Stimulated activated memory B cell treated with anti-CD40 and anti-IgM and Interleukin-4, amounts not matched to agents 10 μg/mL and 1 μg/mL and 100 μg/mL, for 72 hours (primary cell): ENCODE results near the gene BICD1.
A peak's percentile ranks its signal among the peaks of the same experiment; 100 is the strongest.
"Not testable (repeated sequence)": the region's sequence is repeated elsewhere in the genome, so short reads cannot be mapped to it uniquely, and the experiment has no call there.

ENCODE experiments used
- ATAC-seq: fragments of 150-1000 bp; cut with Tn5 transposase; 2 replicates; pipeline ENCODE4 v1.10.0; 2021
- H3K27ac Mint-ChIP-seq: one replicate; pipeline ENCODE4 v1.8.0; 2022; ENCODE audit warnings: mild to moderate bottlenecking, mixed read lengths
- H3K27me3 Mint-ChIP-seq: one replicate; pipeline ENCODE4 v1.8.0; 2022; ENCODE audit warnings: mixed read lengths
- H3K36me3 Mint-ChIP-seq: one replicate; pipeline ENCODE4 v1.8.0; 2022; ENCODE audit warnings: mixed read lengths
- H3K4me1 Mint-ChIP-seq: one replicate; pipeline ENCODE4 v1.8.0; 2022; ENCODE audit warnings: mixed read lengths
- H3K4me3 Mint-ChIP-seq: one replicate; pipeline ENCODE4 v1.8.0; 2022; ENCODE audit warnings: mild to moderate bottlenecking, moderate library complexity, mixed read lengths
- H3K9me3 Mint-ChIP-seq: one replicate; pipeline ENCODE4 v1.8.0; 2022; ENCODE audit warnings: mixed read lengths

Gene BICD1

GRCh38 chr12:32274665-32275064 lies 168.0 kb downstream of the BICD1 start:
- H3K4me1 Mint-ChIP-seq: peaks cover 36% of the 10 kb centered on the region
- no peaks in the 10 kb centered on the region for H3K27me3 Mint-ChIP-seq
- H3K36me3 Mint-ChIP-seq: peaks cover 6% of the 10 kb centered on the region
- no peak for ATAC-seq
- H3K9me3 Mint-ChIP-seq: no peaks in the 10 kb centered on the region
- no peak overlapping the region for H3K4me3 Mint-ChIP-seq
- no peak overlapping the region for H3K27ac Mint-ChIP-seq

- H3K4me3 Mint-ChIP-seq, ATAC-seq, H3K27ac Mint-ChIP-seq, H3K9me3 Mint-ChIP-seq, H3K27me3 Mint-ChIP-seq, H3K36me3 Mint-ChIP-seq: not testable (repeated sequence)
- peaks cover 36% of the 10 kb centered on the region for H3K4me1 Mint-ChIP-seq
Observed at GRCh38 chr12:32275520-32275919, 168.9 kb downstream of the BICD1 start.

DNA sequence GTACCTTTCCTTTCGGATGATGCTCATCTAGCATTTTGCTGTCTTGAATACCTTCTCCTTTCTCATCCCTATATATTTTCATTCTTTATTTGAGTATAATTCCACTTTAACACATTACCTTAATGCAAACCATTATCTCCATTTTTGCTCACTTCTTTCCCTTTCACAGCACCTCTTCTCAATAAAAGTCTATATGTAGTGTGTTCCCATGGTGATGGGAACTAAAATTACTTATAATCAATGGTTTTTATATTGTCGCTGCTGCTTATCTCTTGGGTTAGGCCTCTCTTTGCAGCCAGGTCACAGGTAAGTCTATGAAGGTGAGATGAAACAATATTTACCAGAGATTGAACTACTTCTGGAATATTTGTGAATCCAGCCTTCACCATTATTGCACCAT lies 171.1 kb downstream of the BICD1 start:
- ATAC-seq: no peak

DNA sequence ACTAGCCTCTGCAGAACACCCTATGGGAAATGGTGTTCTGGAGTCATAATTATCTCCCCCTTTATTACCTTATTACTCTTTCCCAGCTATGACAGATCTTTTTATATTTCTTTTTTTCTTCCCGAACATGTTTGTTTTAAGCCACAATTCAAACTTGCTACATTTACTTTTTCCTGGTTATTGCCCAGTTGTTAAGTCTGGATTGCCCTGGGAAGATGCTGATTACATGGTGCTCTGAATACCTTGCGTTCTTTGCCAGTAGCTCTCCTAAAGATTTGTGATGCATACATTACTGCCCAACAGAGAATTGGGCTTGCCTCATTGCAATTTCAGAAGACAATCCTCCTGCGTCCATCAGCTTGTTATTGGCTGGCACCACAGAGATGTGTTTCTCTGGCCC lies 174.5 kb downstream of the BICD1 start:
- ATAC-seq: no peak
- H3K27me3 Mint-ChIP-seq: no peaks in the 10 kb centered on the region
- no peak overlapping the region for H3K4me3 Mint-ChIP-seq
- H3K9me3 Mint-ChIP-seq: no peaks in the 10 kb centered on the region
- peaks cover 5% of the 10 kb centered on the region for H3K4me1 Mint-ChIP-seq
- peaks cover 9% of the 10 kb centered on the region for H3K36me3 Mint-ChIP-seq
- no peak overlapping the region for H3K27ac Mint-ChIP-seq

More for the DNA sequence above, 171.1 kb downstream of the BICD1 start:
- Mint-ChIP-seq H3K27me3 (no peaks in the 10 kb centered on the region), H3K9me3 (no peaks in the 10 kb centered on the region), H3K4me1 (peaks cover 19% of the 10 kb centered on the region), H3K27ac (no peak overlapping the region), H3K36me3 (peaks cover 9% of the 10 kb centered on the region), H3K4me3 (no peak overlapping the region)

DNA sequence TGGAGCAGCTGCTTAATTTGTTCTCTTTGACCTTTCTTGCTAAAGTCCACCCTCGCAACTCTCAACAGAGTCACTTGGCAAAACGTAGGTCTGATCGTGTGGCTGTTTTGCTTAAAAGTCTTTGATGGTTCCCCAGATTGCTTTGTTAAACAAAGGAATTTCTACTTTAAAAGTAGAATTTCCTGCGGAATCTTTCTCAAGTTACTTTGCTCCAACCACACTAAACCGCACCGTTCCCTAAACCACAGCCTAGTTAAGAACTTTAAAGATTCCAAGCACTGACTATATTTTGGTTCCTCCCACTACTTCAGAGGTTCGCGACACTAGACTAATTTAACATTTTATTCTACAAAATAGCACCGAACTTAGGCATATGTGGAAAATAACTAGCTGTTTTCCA lies 177.9 kb downstream of the BICD1 start:
- Mint-ChIP-seq H3K4me1 (peaks cover 5% of the 10 kb centered on the region), H3K4me3 (no peak overlapping the region), H3K36me3 (peaks cover 3% of the 10 kb centered on the region), H3K27me3 (no peaks in the 10 kb centered on the region), H3K27ac (no peak overlapping the region), H3K9me3 (no peaks in the 10 kb centered on the region)
- no peak for ATAC-seq

DNA sequence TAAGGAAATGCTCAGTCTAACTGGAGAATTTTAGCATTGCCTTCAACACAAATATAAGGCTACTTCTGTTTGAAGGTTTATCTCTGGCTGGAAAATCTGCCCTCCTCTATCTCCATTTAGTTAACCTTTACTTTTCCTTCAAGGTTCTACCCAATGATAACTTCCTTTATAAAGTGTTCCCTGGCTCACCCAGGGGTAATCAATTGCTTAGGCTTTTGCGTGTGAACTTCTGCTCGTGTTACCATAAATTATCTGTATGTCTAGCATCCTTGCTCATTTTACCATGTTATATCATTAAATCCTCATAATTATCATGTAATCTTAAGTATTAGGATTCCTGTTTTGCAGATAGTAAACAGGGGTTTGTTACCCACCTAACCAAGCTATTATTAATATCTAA lies 178.4 kb downstream of the BICD1 start:
- no peak for ATAC-seq
- Mint-ChIP-seq H3K27me3 (no peaks in the 10 kb centered on the region), H3K9me3 (no peaks in the 10 kb centered on the region), H3K36me3 (peaks cover 3% of the 10 kb centered on the region), H3K4me1 (peaks cover 5% of the 10 kb centered on the region), H3K27ac (no peak overlapping the region), H3K4me3 (no peak overlapping the region)

GRCh38 chr12:32285489-32285888 lies 178.8 kb downstream of the BICD1 start:
- no peak overlapping the region for H3K4me3 Mint-ChIP-seq
- no peaks in the 10 kb centered on the region for H3K27me3 Mint-ChIP-seq
- no peak for ATAC-seq
- peaks cover 8% of the 10 kb centered on the region for H3K4me1 Mint-ChIP-seq
- H3K36me3 Mint-ChIP-seq: peaks cover 3% of the 10 kb centered on the region
- no peak overlapping the region for H3K27ac Mint-ChIP-seq
- no peaks in the 10 kb centered on the region for H3K9me3 Mint-ChIP-seq

GRCh38 chr12:32290411-32290810 lies 183.8 kb downstream of the BICD1 start:
- Mint-ChIP-seq H3K27me3 (no peaks in the 10 kb centered on the region), H3K4me1 (peaks cover 14% of the 10 kb centered on the region), H3K4me3 (no peak overlapping the region), H3K9me3 (no peaks in the 10 kb centered on the region), H3K27ac (no peak overlapping the region), H3K36me3 (peaks cover 5% of the 10 kb centered on the region)
- ATAC-seq: no peak

GRCh38 chr12:32292151-32292550 lies 185.5 kb downstream of the BICD1 start:
- ATAC-seq: no peak
- Mint-ChIP-seq H3K9me3 (no peaks in the 10 kb centered on the region), H3K27ac (no peak overlapping the region), H3K4me1 (peaks cover 14% of the 10 kb centered on the region), H3K27me3 (no peaks in the 10 kb centered on the region), H3K36me3 (peaks cover 5% of the 10 kb centered on the region), H3K4me3 (no peak overlapping the region)

- no peak overlapping the region for H3K4me3 Mint-ChIP-seq
- no peak for ATAC-seq
- H3K36me3 Mint-ChIP-seq: peaks cover 5% of the 10 kb centered on the region
- no peak overlapping the region for H3K27ac Mint-ChIP-seq
- H3K4me1 Mint-ChIP-seq: peaks cover 14% of the 10 kb centered on the region
- H3K9me3 Mint-ChIP-seq: no peaks in the 10 kb centered on the region
- no peaks in the 10 kb centered on the region for H3K27me3 Mint-ChIP-seq
Observed at GRCh38 chr12:32293808-32294419, 187.3 kb downstream of the BICD1 start.

- Mint-ChIP-seq H3K27me3 (no peaks in the 10 kb centered on the region), H3K4me1 (peaks cover 20% of the 10 kb centered on the region), H3K27ac (no peak overlapping the region)
Observed at GRCh38 chr12:32296567-32296966, 189.9 kb downstream of the BICD1 start.

GRCh38 chr12:32298917-32299316 lies 192.3 kb downstream of the BICD1 start:
- ATAC-seq: no peak
- Mint-ChIP-seq H3K27ac (peak overlapping the region; percentile 77), H3K4me3 (no peak overlapping the region), H3K27me3 (no peaks in the 10 kb centered on the region), H3K4me1 (peaks cover 22% of the 10 kb centered on the region), H3K36me3 (peaks cover 12% of the 10 kb centered on the region), H3K9me3 (no peaks in the 10 kb centered on the region)

More at GRCh38 chr12:32296567-32296966, 189.9 kb downstream of the BICD1 start:
- peaks cover 15% of the 10 kb centered on the region for H3K36me3 Mint-ChIP-seq
- no peaks in the 10 kb centered on the region for H3K9me3 Mint-ChIP-seq
- no peak for ATAC-seq
- no peak overlapping the region for H3K4me3 Mint-ChIP-seq

DNA sequence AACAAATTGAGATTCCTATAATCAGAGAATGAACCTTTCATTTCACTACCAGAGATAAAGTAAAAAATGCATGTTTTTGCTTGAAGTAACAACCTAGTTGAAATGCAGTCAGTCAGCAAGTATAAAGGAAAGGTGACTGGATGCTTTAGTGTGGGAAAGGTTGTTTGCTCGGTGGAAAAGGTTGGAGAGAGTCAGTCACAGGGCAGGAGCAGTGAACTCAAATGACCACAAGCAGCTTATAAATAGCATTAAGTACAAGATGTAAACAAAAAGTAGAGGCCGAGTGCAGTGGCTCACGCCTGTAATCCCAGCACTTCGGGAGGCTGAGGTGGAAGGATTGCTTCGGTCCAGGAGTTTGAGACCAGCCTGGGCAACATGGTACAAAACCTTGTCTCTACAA lies 194.6 kb downstream of the BICD1 start:
- Mint-ChIP-seq H3K36me3 (peaks cover 10% of the 10 kb centered on the region), H3K4me3 (peak overlapping the region; percentile 22), H3K4me1 (peaks cover 22% of the 10 kb centered on the region), H3K27ac (peak overlapping the region; percentile 91), H3K9me3 (no peaks in the 10 kb centered on the region), H3K27me3 (no peaks in the 10 kb centered on the region)
- no peak for ATAC-seq

DNA sequence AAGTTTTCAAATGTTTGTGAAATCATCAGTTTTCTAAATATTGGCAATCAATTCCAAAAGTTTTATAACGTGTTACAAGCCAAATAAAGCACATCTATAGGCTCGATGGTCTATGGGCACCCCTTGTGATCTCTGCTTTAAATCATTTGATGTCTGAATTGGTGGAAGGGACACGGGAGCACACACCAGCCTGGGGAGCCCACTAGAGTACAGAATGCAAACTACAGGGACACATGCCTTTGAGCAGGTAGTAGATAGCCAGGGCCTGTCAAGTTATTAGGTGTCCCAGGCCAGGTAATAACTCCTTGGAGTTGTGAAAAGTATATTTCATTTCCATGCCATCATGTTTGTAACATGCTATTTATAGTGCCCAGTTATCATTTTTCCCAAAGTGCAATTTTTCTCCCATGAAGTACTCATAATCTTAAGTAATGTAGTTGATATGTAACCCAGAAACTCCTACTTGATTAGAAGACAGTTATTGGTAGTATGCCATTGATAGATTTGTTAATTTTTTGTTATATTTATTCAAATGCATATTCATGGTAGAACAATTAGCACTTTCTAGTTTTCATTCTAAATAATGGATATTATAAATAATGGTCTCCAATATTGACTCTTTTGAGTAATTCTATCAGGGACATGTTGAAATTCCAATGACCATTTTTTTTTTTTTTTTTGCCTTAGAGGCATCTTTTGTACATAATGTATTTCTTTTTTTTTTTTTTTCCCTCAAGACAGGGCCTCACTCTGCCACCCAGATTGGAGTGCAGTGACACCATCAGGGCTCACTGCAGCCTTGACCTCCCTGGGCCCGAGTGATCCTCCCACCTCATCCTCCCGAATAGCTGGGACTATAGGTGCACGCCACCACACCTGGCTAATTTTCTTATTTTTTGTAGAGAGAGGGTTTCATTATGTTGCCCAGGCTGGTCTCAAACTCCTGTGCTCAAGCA lies 195.8 kb downstream of the BICD1 start:
- no peaks in the 10 kb centered on the region for H3K27me3 Mint-ChIP-seq
- H3K9me3 Mint-ChIP-seq: no peaks in the 10 kb centered on the region
- peaks cover 22% of the 10 kb centered on the region for H3K4me1 Mint-ChIP-seq
- peak overlapping the region; percentile 56 for H3K4me3 Mint-ChIP-seq
- peaks cover 13% of the 10 kb centered on the region for H3K36me3 Mint-ChIP-seq
- peak; percentile 97 for ATAC-seq
- peak overlapping the region; percentile 91 for H3K27ac Mint-ChIP-seq

- no peak for ATAC-seq
- peaks cover 22% of the 10 kb centered on the region for H3K4me1 Mint-ChIP-seq
- no peaks in the 10 kb centered on the region for H3K9me3 Mint-ChIP-seq
- H3K27ac Mint-ChIP-seq: no peak overlapping the region
- H3K4me3 Mint-ChIP-seq: no peak overlapping the region
- H3K27me3 Mint-ChIP-seq: no peaks in the 10 kb centered on the region
- peaks cover 13% of the 10 kb centered on the region for H3K36me3 Mint-ChIP-seq
Observed at GRCh38 chr12:32303174-32303549, 196.5 kb downstream of the BICD1 start.

- Mint-ChIP-seq H3K4me3 (no peak overlapping the region), H3K4me1 (peaks cover 16% of the 10 kb centered on the region), H3K9me3 (no peaks in the 10 kb centered on the region), H3K36me3 (peaks cover 7% of the 10 kb centered on the region), H3K27ac (no peak overlapping the region), H3K27me3 (no peaks in the 10 kb centered on the region)
- ATAC-seq: no peak
Observed at GRCh38 chr12:32305163-32305562, 198.5 kb downstream of the BICD1 start.
